GM12873 (cell line): ENCODE measurements around the gene ZNF830.

Experiments used
- CTCF ChIP-seq: IDR thresholded peaks from 2 replicates; pipeline ENCODE4 v1.5.1; 2012; ENCODE audit warnings: low read depth, mild to moderate bottlenecking, moderate library complexity, low read length, control low read depth; ENCODE audit not compliant: insufficient read depth; ENCODE audit errors: missing control alignments

ZNF830 gene

GRCh38 chr17:35003778-35004177 is 42.4 kb downstream of the ZNF830 start:
- no peak for TF ChIP-seq CTCF

- TF ChIP-seq CTCF, result no peak
Observed at GRCh38 chr17:35006345-35006744, 45.0 kb downstream of the ZNF830 start.

GRCh38 chr17:35006961-35007360 is 45.6 kb downstream of the ZNF830 start:
- no peak for TF ChIP-seq CTCF

- TF ChIP-seq CTCF, result no peak
Observed at GRCh38 chr17:35010093-35010492, 48.8 kb downstream of the ZNF830 start.

- no peak for TF ChIP-seq CTCF
Observed at GRCh38 chr17:35011671-35012216, 50.4 kb downstream of the ZNF830 start.
